OCI-LY7 (cell line): ENCODE measurements around the gene CHRNB2.

Experiments
- CTCF ChIP-seq: fragments of 200-600 bp; sonication (generic); conservative IDR thresholded peaks from 2 replicates; pipeline ENCODE4 v1.5.1; 2014; ENCODE audit warnings: mild to moderate bottlenecking, antibody characterized with exemption, low read length, moderate library complexity, mixed read lengths
- EZH2phosphoT487 ChIP-seq: fragments of 200-600 bp; sonication (generic); IDR thresholded peaks from 2 replicates; pipeline ENCODE4 v1.6.1; 2018; ENCODE audit warnings: low read depth, borderline replicate concordance, mild to moderate bottlenecking, mixed run types, antibody characterized with exemption, low read length, moderate library complexity, mixed read lengths

- no peak for TF ChIP-seq CTCF
- TF ChIP-seq EZH2phosphoT487: no peak
Measured at GRCh38 chr1:154529308-154529707, 38.3 kb upstream of the CHRNB2 start.
